ENCODE results near the gene CD300LB.
"Not testable (repeated sequence)": the region's sequence is repeated elsewhere in the genome, so short reads cannot be mapped to it uniquely, and the experiment has no call there.

CD300LB gene

GRCh38 chr17:74512624-74513091 is 18.6 kb downstream of the CD300LB start:
- no peak for TF ChIP-seq CTCF (IDR thresholded peaks at IDR 0.05; ENCODE audit: insufficient read depth, missing control alignments)
- FAIRE-seq (no peak), DNase-seq (ENCODE audit: insufficient read length, low spot score) (no peak)

GRCh38 chr17:74512036-74512435 is 19.2 kb downstream of the CD300LB start:
- DNase-seq (ENCODE audit: insufficient read length, low spot score): no peak
- no peak for TF ChIP-seq CTCF (IDR thresholded peaks at IDR 0.05; ENCODE audit: insufficient read depth, missing control alignments)
- no peak for FAIRE-seq

GRCh38 chr17:74508156-74508555 is 23.1 kb downstream of the CD300LB start:
- DNase-seq (ENCODE audit: insufficient read length, low spot score) (no peak), FAIRE-seq (no peak)
- no peak for TF ChIP-seq CTCF (IDR thresholded peaks at IDR 0.05; ENCODE audit: insufficient read depth, missing control alignments)

- DNase-seq (ENCODE audit: insufficient read length, low spot score); FAIRE-seq: not testable (repeated sequence)
Measured at GRCh38 chr17:74503949-74504348, 27.3 kb downstream of the CD300LB start.

- FAIRE-seq: no peak
- TF ChIP-seq CTCF (IDR thresholded peaks at IDR 0.05; ENCODE audit: insufficient read depth, missing control alignments): no peak
- DNase-seq (ENCODE audit: insufficient read length, low spot score): no peak
Measured at GRCh38 chr17:74502861-74503260, 28.4 kb downstream of the CD300LB start.

GRCh38 chr17:74499992-74500391 is 31.3 kb downstream of the CD300LB start:
- no peak for TF ChIP-seq CTCF (IDR thresholded peaks at IDR 0.05; ENCODE audit: insufficient read depth, missing control alignments)

GRCh38 chr17:74497471-74497870 is 33.8 kb downstream of the CD300LB start:
- no peak for TF ChIP-seq CTCF (IDR thresholded peaks at IDR 0.05; ENCODE audit: insufficient read depth, missing control alignments)
- no peak for DNase-seq (ENCODE audit: insufficient read length, low spot score)
- FAIRE-seq: no peak

More at GRCh38 chr17:74499992-74500391, 31.3 kb downstream of the CD300LB start:
- DNase-seq (ENCODE audit: insufficient read length, low spot score) (no peak), FAIRE-seq (no peak)

GRCh38 chr17:74493331-74493833 is 37.9 kb downstream of the CD300LB start:
- peak; percentile 47 for DNase-seq (ENCODE audit: insufficient read length, low spot score)
- FAIRE-seq: no peak
- TF ChIP-seq CTCF (IDR thresholded peaks at IDR 0.05; ENCODE audit: insufficient read depth, missing control alignments): peak; percentile 97

Measured in D721Med (cell line).